HG03442 (cell line): ENCODE data around the gene BIRC5.
"Not testable (repeated sequence)": the region's sequence is repeated elsewhere in the genome, so short reads cannot be mapped to it uniquely, and the experiment has no call there.

ENCODE experiments used
- ATAC-seq: cut with Tn5 transposase; IDR thresholded peaks from one replicate; pipeline ENCODE4 v1.9.1; 2021; ENCODE audit warnings: mild to moderate bottlenecking, moderate library complexity; ENCODE audit not compliant: unreplicated experiment

The BIRC5 gene

GRCh38 chr17:78214016-78214705 is at the start of gene BIRC5:
BIRC5 (plus strand) TSS chr17:78214253; CDS start chr17:78214317, 64 bp downstream.
- peak; percentile 79 for ATAC-seq

- ATAC-seq = no peak
Observed at GRCh38 chr17:78164748-78165607, 49.1 kb upstream of the BIRC5 start.

- no peak for ATAC-seq
Observed at GRCh38 chr17:78166416-78166815, 47.6 kb upstream of the BIRC5 start.

GRCh38 chr17:78168242-78168902 is 45.7 kb upstream of the BIRC5 start, which contains the start of gene SYNGR2:
SYNGR2 (plus strand) TSS chr17:78168581; CDS start chr17:78168617, 36 bp downstream.
- ATAC-seq = peak; percentile 47

- ATAC-seq = peak; percentile 22
Observed at GRCh38 chr17:78168903-78169793, 44.9 kb upstream of the BIRC5 start.

GRCh38 chr17:78170692-78171590 is 43.1 kb upstream of the BIRC5 start:
- ATAC-seq = no peak

- not testable (repeated sequence) for ATAC-seq
Observed at GRCh38 chr17:78171591-78172248, 42.3 kb upstream of the BIRC5 start.

GRCh38 chr17:78172249-78173051 is 41.6 kb upstream of the BIRC5 start:
- no peak for ATAC-seq

- ATAC-seq = no peak
Observed at GRCh38 chr17:78173097-78173715, 40.8 kb upstream of the BIRC5 start.

GRCh38 chr17:78174346-78174869 is 39.6 kb upstream of the BIRC5 start:
- ATAC-seq = no peak

GRCh38 chr17:78174870-78175642 is 39.0 kb upstream of the BIRC5 start:
- no peak for ATAC-seq

GRCh38 chr17:78175643-78175981 is 38.4 kb upstream of the BIRC5 start:
- no peak for ATAC-seq

GRCh38 chr17:78176548-78177025 is 37.5 kb upstream of the BIRC5 start:
- ATAC-seq = no peak

GRCh38 chr17:78179372-78179771 is 34.7 kb upstream of the BIRC5 start:
- ATAC-seq = no peak

- no peak for ATAC-seq
Observed at GRCh38 chr17:78180083-78180482, 34.0 kb upstream of the BIRC5 start.

- no peak for ATAC-seq
Observed at GRCh38 chr17:78180508-78180907, 33.5 kb upstream of the BIRC5 start.

- ATAC-seq = no peak
Observed at GRCh38 chr17:78182504-78182903, 31.5 kb upstream of the BIRC5 start.
